Lower leg skin (tissue), 3 donors: ENCODE results near the gene MAN1C1.

Experiments used
- CTCF ChIP-seq, 3 donors: fragments of 450-650 bp; IDR thresholded peaks; one replicate each; pipeline ENCODE4 v1.5.1; 2016; ENCODE audit warnings: antibody characterized with exemption in 3 of 3, mild to moderate bottlenecking in 3 of 3, moderate library complexity in 2 of 3
- POLR2A ChIP-seq, 2 donors: fragments of 450-650 bp; IDR thresholded peaks; one replicate each; pipeline ENCODE4 v1.6.1; 2016 to 2017; ENCODE audit warnings: antibody characterized with exemption in 2 of 2, mild to moderate bottlenecking in 1 of 2, moderate library complexity in 1 of 2

DNA sequence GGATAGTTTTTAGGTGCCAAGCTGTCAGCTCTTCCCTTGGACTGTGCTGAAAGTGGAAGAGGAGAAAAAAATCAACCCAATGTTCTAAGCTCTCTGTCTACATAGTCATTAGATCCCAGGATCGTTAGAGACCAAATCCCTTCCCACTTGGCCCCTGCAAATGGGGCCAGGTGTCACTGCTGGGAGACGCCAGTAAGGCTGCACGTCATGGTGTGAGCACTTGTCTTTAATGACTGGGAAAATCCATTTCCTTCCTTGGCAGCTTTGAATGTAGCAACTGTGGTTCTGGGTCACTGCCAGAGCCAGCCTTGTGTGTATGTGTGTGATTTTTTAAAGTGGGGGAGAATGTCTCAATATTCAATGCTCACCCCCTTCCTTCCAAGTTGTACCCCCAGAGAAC lies 59.9 kb downstream of the MAN1C1 start:
- TF ChIP-seq CTCF (IDR thresholded peaks at IDR 0.05): no peak
- TF ChIP-seq POLR2A (IDR thresholded peaks at IDR 0.05): no peak
